ENCODE data around the gene SIL1. TPM values are rescaled to one million over a fixed set of nuclear protein-coding genes. Genes with fewer than 3 reads are reported as not detected.
A peak's percentile ranks its signal among the peaks of the same experiment; 100 is the strongest.
"Not testable (repeated sequence)": the region's sequence is repeated elsewhere in the genome, so short reads cannot be mapped to it uniquely, and the experiment has no call there.

SIL1 gene
- total RNA-seq, 1 donor from 2014 or later: 26.1 TPM

- no peak overlapping the region for H3K27ac ChIP-seq (ENCODE audit: low read depth, low read length)
- H3K36me3 ChIP-seq (ENCODE audit: control insufficient read depth in 3 of 3, insufficient read depth in 3 of 3, low read length in 3 of 3): peaks cover 0 to 2% (median 0%) of the 10 kb centered on the region in 3 donors
- H3K27me3 ChIP-seq (ENCODE audit: control insufficient read depth in 3 of 3, insufficient read depth in 3 of 3, low read length in 3 of 3): no peaks in the 10 kb centered on the region
- no peak overlapping the region for H3K4me3 ChIP-seq (ENCODE audit: low read length in 3 of 3)
- H3K9ac ChIP-seq (ENCODE audit: low read depth in 1 of 3, low read length in 3 of 3): no peak overlapping the region
- peaks cover 17 to 39% (median 19%) of the 10 kb centered on the region in 3 donors for H3K4me1 ChIP-seq (ENCODE audit: control insufficient read depth in 3 of 3, insufficient read depth in 3 of 3, low read length in 3 of 3)
- H3K9me3 ChIP-seq (ENCODE audit: control insufficient read depth in 3 of 3, low read length in 3 of 3): no peaks in the 10 kb centered on the region
Observed at GRCh38 chr5:139186752-139187326, 11.3 kb downstream of the SIL1 start.

- H3K4me1 ChIP-seq (ENCODE audit: control insufficient read depth in 3 of 3, insufficient read depth in 3 of 3, low read length in 3 of 3): peaks cover 23 to 44% (median 24%) of the 10 kb centered on the region in 3 donors
- H3K27me3 ChIP-seq (ENCODE audit: control insufficient read depth in 3 of 3, insufficient read depth in 3 of 3, low read length in 3 of 3): no peaks in the 10 kb centered on the region
- H3K9me3 ChIP-seq (ENCODE audit: control insufficient read depth in 3 of 3, low read length in 3 of 3): no peaks in the 10 kb centered on the region
- H3K36me3 ChIP-seq (ENCODE audit: control insufficient read depth in 3 of 3, insufficient read depth in 3 of 3, low read length in 3 of 3): peaks cover 0 to 2% (median 0%) of the 10 kb centered on the region in 3 donors
- no peak overlapping the region for H3K4me3 ChIP-seq (ENCODE audit: low read length in 3 of 3)
- H3K9ac ChIP-seq (ENCODE audit: low read depth in 1 of 3, low read length in 3 of 3): no peak overlapping the region
- no peak overlapping the region for H3K27ac ChIP-seq (ENCODE audit: low read depth, low read length)
Observed at GRCh38 chr5:139186261-139186660, 11.9 kb downstream of the SIL1 start.

- H3K27ac ChIP-seq (ENCODE audit: low read depth, low read length): peak overlapping the region; percentile 23
- H3K9me3 ChIP-seq (ENCODE audit: control insufficient read depth in 3 of 3, low read length in 3 of 3): no peaks in the 10 kb centered on the region
- peaks cover 29 to 51% (median 29%) of the 10 kb centered on the region in 3 donors for H3K4me1 ChIP-seq (ENCODE audit: control insufficient read depth in 3 of 3, insufficient read depth in 3 of 3, low read length in 3 of 3)
- no peaks in the 10 kb centered on the region for H3K27me3 ChIP-seq (ENCODE audit: control insufficient read depth in 3 of 3, insufficient read depth in 3 of 3, low read length in 3 of 3)
- H3K4me3 ChIP-seq (ENCODE audit: low read length in 3 of 3): no peak overlapping the region
- peak overlapping the region in 1 of 3 donors; percentile 13 for H3K9ac ChIP-seq (ENCODE audit: low read depth in 1 of 3, low read length in 3 of 3)
- H3K36me3 ChIP-seq (ENCODE audit: control insufficient read depth in 3 of 3, insufficient read depth in 3 of 3, low read length in 3 of 3): peaks cover 0 to 2% (median 0%) of the 10 kb centered on the region in 3 donors
Observed at GRCh38 chr5:139185589-139185988, 12.6 kb downstream of the SIL1 start.

GRCh38 chr5:139183502-139183901, 14.7 kb downstream of the SIL1 start:
- H3K4me1 ChIP-seq (ENCODE audit: control insufficient read depth in 3 of 3, insufficient read depth in 3 of 3, low read length in 3 of 3): peaks cover 47 to 72% (median 47%) of the 10 kb centered on the region in 3 donors
- peaks cover 0 to 2% (median 0%) of the 10 kb centered on the region in 3 donors for H3K36me3 ChIP-seq (ENCODE audit: control insufficient read depth in 3 of 3, insufficient read depth in 3 of 3, low read length in 3 of 3)
- H3K27me3 ChIP-seq (ENCODE audit: control insufficient read depth in 3 of 3, insufficient read depth in 3 of 3, low read length in 3 of 3): no peaks in the 10 kb centered on the region
- H3K9ac ChIP-seq (ENCODE audit: low read depth in 1 of 3, low read length in 3 of 3): no peak overlapping the region
- H3K9me3 ChIP-seq (ENCODE audit: control insufficient read depth in 3 of 3, low read length in 3 of 3): no peaks in the 10 kb centered on the region
- H3K4me3 ChIP-seq (ENCODE audit: low read length in 3 of 3): no peak overlapping the region
- H3K27ac ChIP-seq (ENCODE audit: low read depth, low read length): no peak overlapping the region

GRCh38 chr5:139182528-139183296, 15.5 kb downstream of the SIL1 start:
- no peak overlapping the region for H3K27ac ChIP-seq (ENCODE audit: low read depth, low read length)

GRCh38 chr5:139181835-139182452, 16.2 kb downstream of the SIL1 start:
- Histone ChIP-seq H3K27ac (ENCODE audit: low read depth, low read length) (no peak overlapping the region), H3K4me1 (ENCODE audit: control insufficient read depth in 3 of 3, insufficient read depth in 3 of 3, low read length in 3 of 3) (peaks cover 59 to 85% (median 61%) of the 10 kb centered on the region in 3 donors)

More at GRCh38 chr5:139182528-139183296, 15.5 kb downstream of the SIL1 start:
- Histone ChIP-seq H3K4me3 (ENCODE audit: low read length in 3 of 3) (no peak overlapping the region), H3K27me3 (ENCODE audit: control insufficient read depth in 3 of 3, insufficient read depth in 3 of 3, low read length in 3 of 3) (no peaks in the 10 kb centered on the region), H3K4me1 (ENCODE audit: control insufficient read depth in 3 of 3, insufficient read depth in 3 of 3, low read length in 3 of 3) (peaks cover 55 to 80% (median 55%) of the 10 kb centered on the region in 3 donors), H3K9me3 (ENCODE audit: control insufficient read depth in 3 of 3, low read length in 3 of 3) (no peaks in the 10 kb centered on the region), H3K9ac (ENCODE audit: low read depth in 1 of 3, low read length in 3 of 3) (no peak overlapping the region), H3K36me3 (ENCODE audit: control insufficient read depth in 3 of 3, insufficient read depth in 3 of 3, low read length in 3 of 3) (peaks cover 0 to 2% (median 0%) of the 10 kb centered on the region in 3 donors)

GRCh38 chr5:139181322-139181730, 16.8 kb downstream of the SIL1 start:
- H3K4me1 ChIP-seq (ENCODE audit: control insufficient read depth in 3 of 3, insufficient read depth in 3 of 3, low read length in 3 of 3): peaks cover 59 to 85% (median 61%) of the 10 kb centered on the region in 3 donors
- no peaks in the 10 kb centered on the region for H3K36me3 ChIP-seq (ENCODE audit: control insufficient read depth in 3 of 3, insufficient read depth in 3 of 3, low read length in 3 of 3)
- no peaks in the 10 kb centered on the region for H3K9me3 ChIP-seq (ENCODE audit: control insufficient read depth in 3 of 3, low read length in 3 of 3)
- H3K27ac ChIP-seq (ENCODE audit: low read depth, low read length): no peak overlapping the region
- no peak overlapping the region for H3K4me3 ChIP-seq (ENCODE audit: low read length in 3 of 3)
- H3K9ac ChIP-seq (ENCODE audit: low read depth in 1 of 3, low read length in 3 of 3): no peak overlapping the region
- no peaks in the 10 kb centered on the region for H3K27me3 ChIP-seq (ENCODE audit: control insufficient read depth in 3 of 3, insufficient read depth in 3 of 3, low read length in 3 of 3)

More at GRCh38 chr5:139181835-139182452, 16.2 kb downstream of the SIL1 start:
- Histone ChIP-seq H3K9ac (ENCODE audit: low read depth in 1 of 3, low read length in 3 of 3) (no peak overlapping the region), H3K4me3 (ENCODE audit: low read length in 3 of 3) (no peak overlapping the region), H3K27me3 (ENCODE audit: control insufficient read depth in 3 of 3, insufficient read depth in 3 of 3, low read length in 3 of 3) (no peaks in the 10 kb centered on the region), H3K36me3 (ENCODE audit: control insufficient read depth in 3 of 3, insufficient read depth in 3 of 3, low read length in 3 of 3) (no peaks in the 10 kb centered on the region), H3K9me3 (ENCODE audit: control insufficient read depth in 3 of 3, low read length in 3 of 3) (no peaks in the 10 kb centered on the region)

GRCh38 chr5:139180850-139181249, 17.3 kb downstream of the SIL1 start:
- no peak overlapping the region for H3K27ac ChIP-seq (ENCODE audit: low read depth, low read length)
- H3K9ac ChIP-seq (ENCODE audit: low read depth in 1 of 3, low read length in 3 of 3): no peak overlapping the region
- H3K36me3 ChIP-seq (ENCODE audit: control insufficient read depth in 3 of 3, insufficient read depth in 3 of 3, low read length in 3 of 3): no peaks in the 10 kb centered on the region
- H3K4me3 ChIP-seq (ENCODE audit: low read length in 3 of 3): no peak overlapping the region
- H3K4me1 ChIP-seq (ENCODE audit: control insufficient read depth in 3 of 3, insufficient read depth in 3 of 3, low read length in 3 of 3): peaks cover 58 to 82% (median 61%) of the 10 kb centered on the region in 3 donors
- H3K9me3 ChIP-seq (ENCODE audit: control insufficient read depth in 3 of 3, low read length in 3 of 3): no peaks in the 10 kb centered on the region
- no peaks in the 10 kb centered on the region for H3K27me3 ChIP-seq (ENCODE audit: control insufficient read depth in 3 of 3, insufficient read depth in 3 of 3, low read length in 3 of 3)

- peak overlapping the region; percentile 92 for H3K27ac ChIP-seq (ENCODE audit: low read depth, low read length)
Observed at GRCh38 chr5:139179778-139180513, 18.2 kb downstream of the SIL1 start.

More at GRCh38 chr5:139179778-139180513, 18.2 kb downstream of the SIL1 start:
- H3K4me1 ChIP-seq (ENCODE audit: control insufficient read depth in 3 of 3, insufficient read depth in 3 of 3, low read length in 3 of 3): peaks cover 51 to 73% (median 55%) of the 10 kb centered on the region in 3 donors
- peak overlapping the region in 1 of 3 donors; percentile 36 for H3K9ac ChIP-seq (ENCODE audit: low read depth in 1 of 3, low read length in 3 of 3)
- H3K4me3 ChIP-seq (ENCODE audit: low read length in 3 of 3); H3K9me3 ChIP-seq (ENCODE audit: control insufficient read depth in 3 of 3, low read length in 3 of 3); H3K36me3 ChIP-seq (ENCODE audit: control insufficient read depth in 3 of 3, insufficient read depth in 3 of 3, low read length in 3 of 3); H3K27me3 ChIP-seq (ENCODE audit: control insufficient read depth in 3 of 3, insufficient read depth in 3 of 3, low read length in 3 of 3): not testable (repeated sequence)

All from skeletal muscle tissue (tissue), 4 donors.